OCI-LY7 (cell line): ENCODE data around the gene KCNC1.

Experiments used
- CTCF ChIP-seq: fragments of 200-600 bp; sonication (generic); conservative IDR thresholded peaks from 2 replicates; pipeline ENCODE4 v1.5.1; 2014; ENCODE audit warnings: mild to moderate bottlenecking, antibody characterized with exemption, low read length, moderate library complexity, mixed read lengths
- EZH2phosphoT487 ChIP-seq: fragments of 200-600 bp; sonication (generic); IDR thresholded peaks from 2 replicates; pipeline ENCODE4 v1.6.1; 2018; ENCODE audit warnings: low read depth, borderline replicate concordance, mild to moderate bottlenecking, mixed run types, antibody characterized with exemption, low read length, moderate library complexity, mixed read lengths

GRCh38 chr11:17769218-17769617 lies 34.6 kb downstream of the KCNC1 start:
- TF ChIP-seq CTCF (no peak), EZH2phosphoT487 (no peak)
